Measurements from ENCODE around the gene SLC46A2. TPM values are rescaled to one million over a fixed set of nuclear protein-coding genes. Genes with fewer than 3 reads are reported as not detected.

SLC46A2 gene
- total RNA-seq, 6 donors from 2014 or later: 9.1 to 23.6 (median 14.8) TPM

DNA sequence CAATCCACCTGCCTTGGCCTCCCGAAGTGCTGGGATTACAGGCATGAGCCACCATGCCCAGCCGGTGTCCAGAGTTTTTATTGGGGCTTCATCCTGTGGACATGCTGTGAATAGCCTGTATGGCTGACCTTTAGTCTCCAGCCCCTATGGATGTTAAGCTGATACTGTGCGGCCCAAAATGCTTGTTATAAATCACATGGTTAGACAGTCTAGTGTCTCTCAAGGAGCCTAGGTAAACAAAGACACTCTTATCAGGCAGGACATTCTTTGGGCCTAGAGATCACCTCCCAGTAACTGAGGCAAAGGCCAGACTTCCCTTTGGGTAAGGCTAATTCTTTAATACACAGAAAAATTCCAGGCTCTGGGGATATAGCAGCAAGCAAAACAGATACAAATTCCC is 22.0 kb upstream of the SLC46A2 start:
- Histone ChIP-seq H3K27ac (no peak overlapping the region), H3K9me3 (no peaks in the 10 kb centered on the region), H3K4me1 (no peaks in the 10 kb centered on the region), H3K4me3 (no peak overlapping the region), H3K36me3 (no peaks in the 10 kb centered on the region), H3K27me3 (no peaks in the 10 kb centered on the region)
- DNase-seq (no peak), ATAC-seq (ENCODE audit: low FRiP score in 2 of 2) (no peak)
- whole genome bisulfite sequencing, 2 donors: 92 to 100% methylated on average over 2 to 3 of the region's 3 CpGs
- no peak for TF ChIP-seq POLR2A (IDR thresholded peaks at IDR 0.05)
- no peak for TF ChIP-seq CTCF (IDR thresholded peaks at IDR 0.05)
- TF ChIP-seq POLR2AphosphoS5 (IDR thresholded peaks at IDR 0.05): no peak
- TF ChIP-seq EP300 (IDR thresholded peaks at IDR 0.05): no peak

- no peak for TF ChIP-seq POLR2A (IDR thresholded peaks at IDR 0.05)
- TF ChIP-seq EP300 (IDR thresholded peaks at IDR 0.05): no peak
- no peak for TF ChIP-seq POLR2AphosphoS5 (IDR thresholded peaks at IDR 0.05)
- no peak for TF ChIP-seq CTCF (IDR thresholded peaks at IDR 0.05)
- WGBS, 2 donors: 61 to 76% methylated on average over 2 of the region's 2 CpGs
- no peak overlapping the region for H3K27ac ChIP-seq
Measured at GRCh38 chr9:112911736-112912135, 21.1 kb upstream of the SLC46A2 start.

DNA sequence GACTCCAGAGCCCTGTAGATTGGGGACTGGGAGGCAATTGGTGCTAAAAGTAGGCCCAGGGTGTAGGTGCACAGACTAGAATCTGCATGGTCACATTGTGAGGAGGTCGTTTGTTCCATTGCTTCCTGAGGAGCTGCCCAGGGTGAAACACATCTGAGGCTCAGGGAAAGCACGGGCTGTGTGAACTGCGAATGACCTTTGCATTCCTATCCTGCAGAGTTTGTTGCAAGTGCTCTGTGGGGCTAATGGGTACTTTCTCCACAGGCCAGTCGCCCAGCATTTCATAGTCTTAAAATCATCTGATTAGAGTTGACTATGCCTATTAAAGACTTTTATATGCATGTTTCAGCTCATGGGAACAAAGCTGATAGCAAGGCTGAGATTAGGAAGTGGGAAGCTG is 14.4 kb upstream of the SLC46A2 start:
- no peak overlapping the region for H3K4me3 ChIP-seq
- TF ChIP-seq EP300 (IDR thresholded peaks at IDR 0.05) (no peak), POLR2AphosphoS5 (IDR thresholded peaks at IDR 0.05) (no peak), POLR2A (IDR thresholded peaks at IDR 0.05) (no peak)
- H3K36me3 ChIP-seq: no peaks in the 10 kb centered on the region
- H3K9me3 ChIP-seq: no peaks in the 10 kb centered on the region
- WGBS, 2 donors: 57 to 63% methylated on average over 4 of the region's 4 CpGs
- no peak overlapping the region for H3K27ac ChIP-seq
- no peak for DNase-seq
- ATAC-seq (ENCODE audit: low FRiP score in 2 of 2): no peak
- H3K4me1 ChIP-seq: peaks cover 0 to 3% (median 0%) of the 10 kb centered on the region in 4 donors
- H3K27me3 ChIP-seq: no peaks in the 10 kb centered on the region

More at GRCh38 chr9:112911736-112912135, 21.1 kb upstream of the SLC46A2 start:
- Histone ChIP-seq H3K4me3 (no peak overlapping the region), H3K9me3 (no peaks in the 10 kb centered on the region), H3K36me3 (no peaks in the 10 kb centered on the region), H3K4me1 (no peaks in the 10 kb centered on the region), H3K27me3 (no peaks in the 10 kb centered on the region)
- DNase-seq (no peak), ATAC-seq (ENCODE audit: low FRiP score in 2 of 2) (no peak)

DNA sequence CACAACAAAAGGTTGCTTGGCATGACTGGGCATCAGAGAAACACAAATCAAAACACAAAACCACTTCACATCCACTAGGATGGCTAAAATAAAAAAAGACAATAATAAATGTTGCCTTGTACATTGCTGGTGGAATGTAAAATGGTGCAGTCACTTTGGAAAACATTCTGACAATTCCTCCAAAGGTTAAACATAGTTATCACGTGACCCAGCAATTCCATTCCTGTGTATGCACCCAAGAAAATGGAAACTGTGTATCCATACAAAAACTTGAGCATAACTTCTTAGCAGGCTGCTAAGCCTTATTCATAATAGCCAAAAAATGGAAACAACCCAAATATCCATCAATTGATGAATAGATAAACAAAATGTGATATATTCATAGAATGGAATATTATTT is 10.2 kb upstream of the SLC46A2 start:
- DNase-seq (no peak), ATAC-seq (ENCODE audit: low FRiP score in 2 of 2) (no peak)
- WGBS, 2 donors: 57 to 70% methylated on average over 1 of the region's 1 CpG
- Histone ChIP-seq H3K4me1 (peaks cover 0 to 4% (median 2%) of the 10 kb centered on the region in 4 donors), H3K4me3 (no peak overlapping the region), H3K27me3 (no peaks in the 10 kb centered on the region), H3K36me3 (no peaks in the 10 kb centered on the region), H3K9me3 (no peaks in the 10 kb centered on the region), H3K27ac (no peak overlapping the region)
- TF ChIP-seq POLR2AphosphoS5 (IDR thresholded peaks at IDR 0.05) (no peak), POLR2A (IDR thresholded peaks at IDR 0.05) (no peak), CTCF (IDR thresholded peaks at IDR 0.05) (no peak), EP300 (IDR thresholded peaks at IDR 0.05) (no peak)

DNA sequence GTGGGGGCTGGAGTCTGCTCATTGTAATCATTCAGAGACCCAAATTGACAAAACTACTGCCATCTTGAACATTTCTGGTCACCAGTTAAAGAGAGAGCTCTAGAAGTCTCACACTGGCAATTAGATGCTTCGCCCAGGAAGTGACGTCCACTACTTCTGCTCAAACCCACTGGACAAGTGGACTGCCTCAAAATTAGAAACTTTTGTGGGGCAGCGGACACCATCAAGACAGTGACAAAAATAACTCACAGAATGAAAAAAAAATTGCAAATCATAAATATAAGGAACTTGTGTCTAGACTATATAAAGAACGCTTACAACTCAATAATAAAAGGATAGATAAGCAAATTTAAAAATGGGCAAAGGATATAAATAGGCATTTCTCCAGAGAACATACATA is 9.8 kb upstream of the SLC46A2 start:
- Histone ChIP-seq H3K4me3 (no peak overlapping the region), H3K4me1 (peaks cover 0 to 4% (median 2%) of the 10 kb centered on the region in 4 donors), H3K9me3 (no peaks in the 10 kb centered on the region), H3K36me3 (no peaks in the 10 kb centered on the region), H3K27ac (no peak overlapping the region), H3K27me3 (no peaks in the 10 kb centered on the region)
- no peak for DNase-seq
- ATAC-seq (ENCODE audit: low FRiP score in 2 of 2): peak in 1 of 2 donors; percentile 29
- WGBS, 2 donors: 84% methylated on average over 4 of the region's 4 CpGs
- no peak for TF ChIP-seq POLR2AphosphoS5 (IDR thresholded peaks at IDR 0.05)
- TF ChIP-seq CTCF (IDR thresholded peaks at IDR 0.05): no peak
- TF ChIP-seq POLR2A (IDR thresholded peaks at IDR 0.05): no peak
- TF ChIP-seq EP300 (IDR thresholded peaks at IDR 0.05): no peak
